Measurements from ENCODE around the gene KRT9.
"Not testable (repeated sequence)": the region's sequence is repeated elsewhere in the genome, so short reads cannot be mapped to it uniquely, and the experiment has no call there.

Gene KRT9

DNA sequence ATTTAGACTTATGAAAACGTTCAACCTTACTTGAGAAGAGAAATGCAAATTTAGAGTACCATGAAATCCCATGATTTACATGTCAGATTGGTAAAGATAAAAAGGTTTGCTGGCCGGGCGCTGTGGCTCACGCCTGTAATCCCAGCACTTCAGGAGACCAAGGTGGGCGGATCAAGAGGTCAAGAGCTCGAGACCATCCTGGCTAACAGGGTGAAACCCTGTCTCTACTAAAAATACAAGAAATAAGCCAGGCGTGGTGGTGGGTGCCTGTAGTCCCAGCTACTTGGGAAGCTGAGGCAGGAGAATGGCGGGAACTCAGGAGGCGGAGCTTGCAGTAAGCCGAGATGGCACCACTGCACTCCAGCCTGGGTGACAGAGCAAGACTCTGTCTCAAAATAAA is 29.1 kb downstream of the KRT9 start:
- DNase-seq, result not testable (repeated sequence)

DNA sequence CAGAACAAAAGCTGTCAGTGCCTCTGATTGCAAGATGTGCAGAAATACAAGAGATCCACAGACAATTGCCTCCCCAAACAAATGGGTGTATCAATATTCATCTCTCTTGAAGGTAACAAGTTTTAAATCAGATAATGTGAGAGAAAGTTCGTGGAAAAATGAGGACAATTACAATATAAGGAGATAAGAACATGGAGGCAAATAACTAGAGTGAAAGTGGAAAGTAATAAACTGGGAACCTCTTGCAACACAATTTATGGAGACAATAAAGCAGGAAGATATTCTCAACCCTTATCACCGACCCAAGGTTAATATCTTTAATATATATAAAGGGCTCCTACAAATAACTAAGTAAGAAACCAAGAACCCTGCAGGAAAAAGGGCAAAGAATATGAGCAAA is 29.5 kb downstream of the KRT9 start:
- no peak for DNase-seq

DNA sequence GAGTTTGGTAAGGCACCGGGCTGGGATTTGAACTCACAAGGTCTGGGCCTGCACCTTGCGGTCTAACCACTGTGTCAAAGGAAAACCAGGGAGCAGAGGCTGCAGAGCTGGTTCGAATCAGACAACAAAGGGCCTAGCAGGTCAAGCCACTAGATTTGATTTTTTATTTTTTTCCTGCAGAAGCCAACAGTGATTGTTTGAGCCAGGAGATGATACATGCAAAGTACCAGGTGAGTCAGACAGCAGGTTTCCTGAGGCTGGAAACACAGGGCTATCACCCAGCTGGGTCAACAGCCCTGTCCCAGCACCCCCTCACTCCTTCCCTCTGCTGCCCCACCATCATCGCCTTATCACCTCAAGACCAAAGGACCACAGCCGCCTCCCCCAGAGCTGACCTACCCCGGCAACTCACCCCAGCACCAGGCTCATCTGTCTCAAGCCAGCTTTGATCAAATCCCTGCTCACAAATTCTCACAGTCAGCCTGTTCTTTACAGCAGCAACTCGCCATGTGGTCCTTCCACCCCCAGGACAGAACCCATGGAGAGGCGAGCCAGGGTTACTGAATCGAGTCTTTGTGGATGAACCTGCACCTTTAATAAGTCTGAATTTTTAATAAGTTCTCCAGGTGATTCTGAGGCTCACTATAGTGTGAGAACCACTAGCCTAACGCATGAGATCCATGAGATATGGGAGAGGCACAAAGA is 30.8 kb downstream of the KRT9 start:
- DNase-seq, result no peak

DNA sequence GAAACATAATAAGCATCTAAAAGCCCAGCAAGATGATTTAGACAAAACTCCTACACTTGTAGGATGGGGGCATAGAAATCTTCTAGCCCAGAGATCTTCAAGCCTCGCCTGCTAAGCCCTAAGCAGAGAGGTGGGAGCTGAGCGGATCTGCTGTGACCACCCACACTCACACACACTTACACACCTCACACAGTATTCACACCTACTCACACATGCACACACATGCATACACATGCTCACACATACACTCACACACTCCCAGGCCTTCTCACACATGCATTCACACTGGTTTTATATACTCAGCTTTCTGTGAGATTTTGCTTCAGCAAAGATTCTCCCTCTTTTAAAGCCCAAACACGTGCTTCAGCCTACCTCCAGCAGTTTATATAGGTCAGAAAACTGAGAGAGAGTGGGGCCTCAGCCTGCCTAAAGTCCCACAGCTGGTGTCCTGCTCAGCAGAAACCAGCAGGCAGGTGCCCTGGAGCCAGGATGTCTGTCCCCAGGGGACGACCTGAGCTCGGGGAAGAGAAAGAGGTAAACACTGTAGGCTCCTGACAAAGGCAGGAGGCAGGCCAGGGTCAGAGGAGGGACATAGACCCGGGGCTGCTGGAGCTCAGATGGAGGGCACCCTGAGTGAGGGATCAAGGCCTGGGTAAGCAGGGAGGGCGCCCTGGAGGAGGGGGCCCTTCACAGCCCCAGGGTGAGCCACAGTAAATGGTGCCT is 31.7 kb downstream of the KRT9 start:
- no peak for DNase-seq

DNA sequence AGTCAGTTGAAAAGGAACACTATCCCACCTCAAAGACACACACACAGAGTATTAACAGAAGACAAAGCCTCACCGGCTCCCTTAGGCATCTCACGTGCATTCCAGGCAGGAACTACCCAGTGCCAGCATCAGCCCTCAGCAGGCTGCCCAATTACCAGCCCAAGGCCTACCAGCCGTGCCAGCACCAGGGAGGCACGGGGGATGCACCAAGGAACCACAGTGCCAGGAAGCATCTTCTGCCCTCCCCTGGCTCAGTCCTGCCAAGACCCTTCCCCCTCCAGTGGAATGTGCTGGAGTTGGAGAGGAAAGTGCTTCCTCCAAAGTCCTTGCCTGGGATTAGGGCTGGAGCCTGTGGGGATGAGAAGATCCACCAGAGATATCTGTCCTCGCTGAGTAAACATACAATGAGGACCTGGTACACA is 32.8 kb downstream of the KRT9 start:
- no peak for DNase-seq

DNA sequence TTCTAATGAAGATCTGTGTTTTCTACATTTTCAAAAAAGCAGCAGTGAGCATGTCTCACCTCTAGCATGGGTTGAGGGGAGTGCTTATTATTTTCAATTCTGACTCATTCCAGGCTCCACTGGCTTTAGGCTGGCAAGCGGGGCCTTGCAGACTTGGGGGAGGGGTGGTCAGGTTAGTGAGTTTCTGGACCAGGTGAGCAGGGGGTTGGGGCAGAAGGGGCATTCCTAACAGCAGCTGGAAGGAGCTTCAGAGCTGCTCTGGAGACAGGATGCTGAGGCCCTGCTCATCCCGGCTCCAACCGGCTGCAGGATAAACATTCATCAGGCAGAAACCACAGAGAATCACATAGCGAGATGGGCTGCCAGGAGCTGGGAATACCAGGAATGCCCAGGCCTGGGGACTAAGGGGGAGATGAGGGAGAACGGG is 33.3 kb downstream of the KRT9 start:
- no peak for DNase-seq

DNA sequence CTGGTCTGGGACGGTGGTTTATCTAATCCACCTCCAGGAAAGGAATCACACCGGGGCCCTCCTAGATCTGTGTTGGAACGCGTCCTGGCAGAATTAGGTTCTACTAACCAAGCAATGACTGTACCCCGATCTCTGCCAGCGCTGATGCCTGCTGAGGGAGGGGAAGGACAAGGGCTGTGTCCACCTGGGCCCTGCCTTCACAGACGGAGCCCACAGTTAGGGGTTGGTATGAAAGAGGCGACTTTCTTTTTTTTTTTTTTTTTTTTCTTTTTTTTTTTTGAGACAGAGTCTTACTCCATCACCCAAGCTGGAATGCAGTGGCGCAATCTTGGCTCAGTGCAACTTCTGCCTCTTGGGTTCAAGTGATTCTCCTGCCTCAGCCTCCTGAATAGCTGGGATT is 33.9 kb downstream of the KRT9 start:
- DNase-seq, result no peak

DNA sequence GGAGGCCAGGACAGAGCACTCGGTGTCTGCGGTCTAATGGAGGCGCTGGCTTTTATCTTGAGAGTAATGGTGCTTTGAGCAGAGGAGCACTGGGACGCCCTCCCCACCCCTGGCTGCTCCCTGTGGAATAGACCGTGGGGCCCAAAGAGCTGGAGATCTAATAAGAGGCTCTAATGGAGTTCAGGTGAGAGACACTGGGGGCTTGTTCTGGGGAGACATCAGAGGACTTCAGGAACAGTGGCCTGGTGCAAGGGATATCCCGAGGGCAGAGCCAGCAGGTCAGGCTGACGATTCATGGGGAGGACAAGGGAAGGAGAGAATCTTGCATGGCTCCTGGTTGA is 34.3 kb downstream of the KRT9 start:
- no peak for DNase-seq

DNA sequence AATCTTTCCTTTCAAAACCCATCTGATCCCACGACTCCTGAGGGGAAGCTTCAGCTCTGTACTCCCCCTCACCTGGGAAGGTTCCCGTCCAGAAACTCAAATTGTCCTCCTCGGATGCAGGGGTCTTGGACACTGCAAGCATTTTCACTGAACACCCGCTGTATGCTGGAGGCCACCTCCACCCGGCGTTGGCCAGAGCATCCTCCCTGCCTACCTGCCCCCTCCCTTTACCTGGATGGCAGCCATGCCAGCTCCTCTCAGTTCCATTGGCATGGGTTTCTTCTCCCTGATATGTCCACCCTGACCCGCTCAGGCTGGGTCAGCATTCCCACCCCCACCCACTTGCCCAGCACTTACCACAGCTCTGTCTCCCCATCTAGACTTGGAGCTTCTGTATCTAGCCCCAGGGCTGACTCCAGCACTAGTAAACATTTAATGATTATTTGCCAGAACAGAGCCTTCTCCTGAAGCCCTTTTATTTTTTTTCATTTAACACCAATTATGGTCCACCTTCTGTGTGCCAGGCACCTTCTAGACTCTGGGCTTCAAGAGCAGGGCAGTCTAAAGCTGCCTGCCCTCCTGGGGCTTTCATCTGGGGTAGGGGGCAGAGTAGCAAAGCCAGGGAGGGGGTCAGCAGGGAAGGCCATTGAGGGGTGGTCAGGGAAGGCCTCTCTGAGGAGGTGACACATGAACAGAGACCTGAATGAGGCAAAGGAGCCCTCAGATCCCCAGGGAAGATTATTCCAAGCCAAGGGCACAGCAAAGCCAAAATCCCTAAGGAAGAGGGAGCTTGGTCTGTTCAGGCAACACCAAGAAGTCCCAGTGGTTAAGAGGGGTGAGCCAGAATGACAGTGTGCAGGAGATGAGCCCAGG is 34.9 kb downstream of the KRT9 start:
- no peak for DNase-seq

DNA sequence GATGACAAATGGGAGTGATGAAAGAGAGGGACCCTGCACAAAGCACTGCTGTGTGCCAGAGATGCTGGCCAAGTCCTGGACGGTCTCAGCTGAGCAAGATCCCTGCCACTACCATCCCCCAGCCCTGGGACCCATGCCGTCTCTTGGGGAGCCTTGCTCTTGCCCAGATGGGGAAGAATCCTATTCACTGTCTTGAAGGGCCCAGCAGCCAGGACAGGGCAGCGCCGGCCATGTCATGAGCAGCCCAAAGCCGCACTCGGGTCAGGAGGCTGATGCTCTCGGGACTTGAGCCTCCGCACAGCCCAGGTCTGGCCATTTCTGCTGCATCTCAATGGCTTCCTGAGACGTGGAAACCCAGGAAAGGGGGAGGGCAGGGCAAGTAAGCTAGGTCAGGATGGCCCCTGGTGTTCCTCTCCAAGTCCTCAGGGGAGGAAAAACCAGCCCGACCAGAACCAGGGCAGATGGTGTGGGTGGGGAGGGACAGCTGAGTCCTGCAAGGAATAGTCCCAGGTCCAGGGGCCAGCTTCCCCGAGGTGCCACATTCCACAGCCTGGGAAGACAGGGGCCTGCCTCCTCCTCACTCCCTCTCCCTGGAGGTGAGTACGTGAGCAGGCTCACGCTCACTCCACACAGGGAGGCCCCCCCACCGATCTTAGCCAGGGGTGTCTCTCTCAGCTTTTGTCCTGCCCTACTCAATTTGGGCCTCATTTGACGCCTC is 35.9 kb downstream of the KRT9 start:
- no peak for DNase-seq

DNA sequence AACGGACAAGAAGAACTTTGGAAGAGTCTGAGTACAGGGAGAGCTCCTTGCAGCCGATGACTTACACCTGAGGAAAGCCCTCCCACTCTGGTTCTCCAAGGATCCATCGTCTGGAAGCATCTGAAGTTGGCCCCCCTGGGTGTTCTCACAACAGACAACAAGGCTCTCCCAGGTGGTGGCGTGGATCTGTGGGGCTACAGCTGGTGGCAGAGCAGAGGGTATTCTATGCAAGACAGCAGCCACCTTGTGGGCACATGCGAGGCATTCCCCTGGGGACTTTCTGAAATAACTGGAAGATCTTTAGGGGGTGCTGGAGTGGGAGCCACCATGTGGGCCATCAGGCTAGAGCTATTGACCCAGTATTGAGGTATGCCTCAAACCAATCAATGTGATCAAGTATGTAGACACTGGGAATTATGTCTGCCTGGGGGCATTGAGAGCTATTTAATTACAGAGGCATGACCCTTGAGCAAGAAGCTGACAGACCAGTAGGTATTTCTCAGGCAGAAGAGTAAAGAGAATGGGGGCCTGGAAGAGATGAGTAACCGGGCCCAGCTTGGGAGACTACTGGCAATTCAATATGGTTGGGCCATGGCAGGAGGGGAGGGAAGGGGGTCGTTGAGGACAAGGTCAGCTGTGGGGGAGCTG is 36.8 kb downstream of the KRT9 start:
- DNase-seq, result no peak

DNA sequence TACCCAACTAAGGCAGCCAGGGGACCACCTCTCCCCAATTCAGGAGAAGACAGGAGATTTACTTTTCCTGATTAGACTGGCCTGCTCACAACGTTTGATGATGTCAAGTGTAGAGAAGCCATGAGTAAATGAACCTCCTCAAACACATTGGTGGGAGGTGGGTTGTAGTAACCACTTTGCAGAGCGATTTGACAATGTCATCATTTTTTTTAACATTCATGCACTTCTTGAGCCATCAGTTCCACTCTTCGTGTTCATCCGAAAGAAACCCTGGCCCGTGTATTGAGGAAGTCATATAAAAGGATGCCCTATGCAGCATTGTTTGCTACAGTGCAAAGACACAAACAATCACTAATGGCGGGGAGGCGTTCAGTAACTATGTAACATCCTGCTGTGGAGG is 38.2 kb downstream of the KRT9 start:
- no peak for DNase-seq

DNA sequence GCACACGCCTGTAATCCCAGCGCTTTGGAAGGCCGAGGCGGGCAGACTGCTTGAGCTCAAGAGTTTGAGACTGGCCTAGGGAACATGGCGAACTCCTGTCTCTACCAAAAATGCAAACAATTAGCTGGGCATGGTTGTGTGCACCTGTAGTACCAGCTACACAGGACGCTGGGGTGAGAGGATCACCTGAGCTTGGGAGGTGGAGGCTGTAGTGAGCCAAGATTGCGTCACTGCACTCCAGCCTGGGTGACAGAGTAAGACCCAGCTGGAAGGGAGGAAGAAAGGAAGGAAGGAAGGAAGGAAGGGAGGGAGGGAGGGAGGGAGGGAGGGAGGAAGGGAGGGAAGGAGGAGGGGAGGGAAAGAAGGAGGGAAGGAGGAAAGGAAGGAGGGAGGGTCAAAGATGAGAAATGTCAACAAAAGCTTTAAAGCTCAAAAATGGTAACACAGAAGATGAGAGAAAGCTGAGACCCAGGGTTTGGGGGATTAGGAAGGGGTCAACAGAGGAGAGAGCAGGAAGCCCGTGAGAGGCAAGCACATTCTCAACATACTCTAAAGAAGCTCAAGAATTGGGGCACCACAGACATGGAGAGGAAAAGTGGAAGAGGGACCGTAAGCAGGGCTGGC is 38.8 kb downstream of the KRT9 start:
- DNase-seq, result no peak

DNA sequence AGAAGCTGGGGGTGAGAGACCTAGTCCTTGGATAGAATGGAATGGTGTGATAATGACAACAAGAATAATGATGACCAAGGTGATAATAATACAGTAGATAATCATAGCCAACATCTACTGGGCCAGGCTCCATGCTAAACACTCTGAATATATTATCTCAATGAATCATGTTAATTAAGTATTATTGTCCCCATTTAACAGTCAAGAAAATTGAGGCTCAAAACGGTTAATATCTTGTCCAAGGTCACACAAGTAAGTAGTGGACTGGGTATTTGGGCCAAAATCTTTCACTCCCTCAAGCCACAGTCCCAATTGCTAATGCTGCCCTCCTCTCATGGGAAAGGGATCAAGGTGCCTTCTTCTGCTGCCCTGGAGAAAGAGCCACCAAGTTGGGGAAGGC is 39.9 kb downstream of the KRT9 start:
- DNase-seq, result no peak

DNA sequence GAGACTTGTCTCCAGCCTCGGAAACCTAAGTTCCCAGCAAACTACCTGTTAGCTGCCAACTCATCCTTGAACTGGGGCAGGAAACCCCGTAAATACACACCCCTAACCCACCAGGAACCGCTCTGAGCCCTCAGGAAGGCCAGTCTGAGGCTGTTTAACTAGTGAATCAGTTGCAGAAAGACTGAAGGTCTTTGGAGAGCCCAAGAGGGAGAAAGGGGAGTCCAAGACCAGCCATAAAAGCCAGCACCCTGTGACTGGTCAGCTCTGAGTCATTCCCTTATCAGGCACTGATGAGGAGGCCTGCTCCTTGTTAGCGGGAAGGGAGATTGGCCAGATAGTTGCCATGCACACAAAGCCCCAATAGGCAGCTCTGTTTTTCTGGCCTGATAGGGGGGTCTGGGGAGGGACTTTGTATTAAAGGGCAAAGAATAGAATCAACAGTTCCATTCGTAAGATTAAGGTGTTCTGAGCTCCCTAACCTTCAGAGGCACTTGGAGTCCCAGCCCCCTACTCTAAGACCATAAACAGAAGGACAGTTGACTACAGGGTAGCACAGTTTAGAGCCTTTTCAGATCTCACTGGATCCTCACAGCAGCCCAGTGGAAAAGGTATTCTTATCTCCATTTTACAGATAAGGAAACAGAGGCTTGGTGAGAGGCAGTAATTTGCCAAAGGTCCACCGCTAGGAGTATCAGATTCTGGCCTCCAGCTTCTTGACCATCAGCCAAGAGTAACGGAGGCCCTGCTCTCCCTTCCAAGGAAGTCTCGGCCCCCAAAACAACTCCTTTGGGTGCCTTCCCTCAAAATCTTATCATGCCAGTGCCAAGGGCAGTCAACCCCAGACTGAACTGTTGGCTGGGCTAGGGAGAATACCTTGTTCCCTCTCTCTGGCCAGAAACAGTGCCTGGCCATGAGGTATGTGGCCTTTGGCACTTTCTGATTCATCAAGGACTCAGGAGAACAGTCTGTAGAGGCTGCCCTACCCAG is 41.5 kb downstream of the KRT9 start:
- no peak for DNase-seq

DNA sequence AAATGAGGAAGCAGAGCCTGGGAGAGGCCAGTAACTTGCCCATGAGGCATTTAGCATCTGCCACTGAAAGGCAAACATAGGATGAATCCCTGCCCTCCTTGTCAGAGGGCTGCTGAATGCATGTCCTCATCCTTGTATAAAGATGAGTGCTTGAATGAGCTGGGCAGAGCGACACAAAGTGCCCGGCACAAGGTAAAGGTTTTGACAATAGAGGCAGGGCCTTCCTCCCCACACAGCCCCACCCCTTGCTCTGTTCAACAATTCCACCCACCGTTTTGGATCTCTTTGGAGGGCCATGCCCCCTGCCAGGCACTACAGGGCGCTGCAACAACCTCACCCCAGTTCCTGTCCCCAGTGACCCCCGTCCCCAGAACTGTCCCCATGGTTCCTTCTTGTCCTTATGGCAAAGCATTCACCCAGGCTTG is 42.4 kb downstream of the KRT9 start:
- DNase-seq, result no peak

DNA sequence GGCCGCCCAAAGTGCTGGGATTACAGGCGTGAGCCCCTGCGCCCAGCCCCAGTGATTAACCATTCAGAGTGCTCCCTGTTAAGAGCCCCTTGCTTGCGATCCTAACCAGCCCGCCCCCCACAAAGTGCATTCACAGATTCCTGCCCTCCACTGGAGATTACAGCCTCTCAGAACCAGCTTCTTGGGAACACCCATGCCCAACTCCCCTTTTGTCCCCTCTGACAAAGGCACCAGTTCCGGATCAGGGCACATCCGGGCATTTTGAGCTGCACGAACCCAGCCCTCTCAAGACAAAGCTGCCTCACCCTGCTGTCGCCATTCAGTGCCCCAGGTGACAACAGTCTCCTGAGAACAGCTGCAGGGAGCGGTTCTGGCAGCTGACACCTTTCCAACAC is 42.9 kb downstream of the KRT9 start:
- no peak for DNase-seq

DNA sequence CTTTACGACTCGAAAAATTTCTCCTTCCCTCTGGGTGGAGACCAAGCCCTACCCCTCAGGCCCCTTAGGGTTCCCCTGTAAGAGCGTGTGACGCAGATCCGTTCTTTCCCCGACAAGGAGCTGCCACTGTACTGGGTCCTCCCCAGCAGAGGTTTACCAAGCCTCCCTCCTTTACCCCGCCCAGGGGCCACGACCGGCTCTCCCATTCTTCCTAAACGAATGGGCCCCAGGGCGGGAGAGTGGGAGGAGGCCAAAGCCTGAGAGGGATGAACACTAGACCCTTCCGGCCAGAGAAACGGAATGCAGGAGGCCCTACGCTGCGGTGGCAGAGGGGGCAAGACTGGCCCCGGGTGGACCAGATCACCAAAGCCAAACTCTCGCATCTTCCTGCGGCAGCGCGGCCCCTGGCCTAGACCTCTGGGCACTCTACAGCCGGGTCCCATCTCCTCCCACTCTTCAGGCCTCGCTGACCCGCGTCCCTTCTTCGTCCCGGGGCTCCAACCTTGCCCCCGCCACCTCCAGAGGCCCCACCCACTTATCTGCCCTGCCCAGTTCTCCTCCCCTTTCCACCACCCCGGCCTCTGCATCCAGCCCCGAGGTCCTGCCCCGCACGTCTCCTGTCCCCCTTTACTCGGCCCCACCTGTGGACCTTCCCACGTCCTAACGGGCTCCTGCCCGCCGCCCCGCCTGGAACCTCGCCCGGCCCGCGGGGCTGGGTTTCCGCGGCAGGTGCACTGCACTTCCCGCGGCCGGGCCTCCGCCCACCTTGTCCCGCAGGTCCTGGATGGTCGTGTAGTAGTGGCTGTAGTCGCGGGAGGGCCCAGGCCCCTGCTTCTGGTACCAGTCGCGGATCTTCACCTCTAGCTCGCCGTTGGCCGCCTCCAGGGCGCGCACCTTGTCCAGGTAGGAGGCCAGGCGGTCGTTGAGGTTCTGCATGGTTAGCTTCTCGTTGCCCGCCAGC is 44.5 kb downstream of the KRT9 start:
- DNase-seq, result peak in 1 of 2 donors; percentile 7

DNA sequence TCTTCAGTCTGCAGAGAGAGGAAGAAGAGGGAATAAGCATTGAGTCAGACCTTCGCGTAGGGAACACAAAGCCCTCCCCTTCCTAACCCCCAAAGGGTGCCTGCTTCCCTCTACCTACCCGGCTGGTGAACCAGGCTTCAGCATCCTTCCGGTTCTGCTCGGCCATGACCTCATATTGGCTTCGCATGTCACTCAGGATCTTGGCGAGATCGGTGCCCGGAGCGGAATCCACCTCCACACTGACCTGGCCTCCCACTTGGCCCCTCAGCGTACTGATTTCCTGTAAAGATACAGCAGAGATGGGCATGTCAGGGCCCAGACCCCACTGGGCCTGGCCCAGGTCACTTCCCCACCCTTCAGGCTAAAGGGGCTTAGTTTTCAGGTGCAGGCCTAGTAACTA is 47.6 kb downstream of the KRT9 start:
- DNase-seq, result no peak

DNA sequence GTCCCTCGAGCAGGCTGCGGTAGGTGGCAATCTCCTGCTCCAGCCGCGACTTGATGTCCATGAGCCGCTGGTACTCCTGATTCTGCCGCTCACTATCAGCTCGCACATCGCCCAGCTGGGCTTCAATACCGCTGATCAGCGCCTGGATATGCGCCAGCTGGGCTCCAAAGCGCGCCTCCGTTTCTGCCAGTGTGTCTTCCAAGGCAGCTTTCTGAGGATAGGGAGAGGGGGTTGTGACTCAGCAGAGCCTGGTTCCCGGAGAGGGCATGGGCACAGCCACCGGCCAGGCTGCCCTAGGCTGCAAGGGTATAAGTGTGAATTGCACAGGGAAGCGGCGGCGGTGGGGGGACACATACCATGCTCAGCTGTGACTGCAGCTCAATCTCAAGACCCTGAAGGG is 48.1 kb downstream of the KRT9 start:
- no peak for DNase-seq

Measured in activated CD4-positive, alpha-beta T cell treated with anti-CD3 and anti-CD28 coated beads for 4 hours (primary cell).